Hair follicular keratinocyte (primary cell): ENCODE data around the gene SLC38A9. TPM values are rescaled to one million over a fixed set of nuclear protein-coding genes. Genes with fewer than 3 reads are reported as not detected.

Experiments used
- total RNA-seq: library from RNA; depleted of rRNA; stranded (reverse); fragments of >200 nt; gene quantifications from 2 replicates; pipeline ENCODE4 v1.2.3, GENCODE V29; 2015

The SLC38A9 gene
- 13.8 and 17.0 TPM in 2 replicates for total RNA-seq

DNA sequence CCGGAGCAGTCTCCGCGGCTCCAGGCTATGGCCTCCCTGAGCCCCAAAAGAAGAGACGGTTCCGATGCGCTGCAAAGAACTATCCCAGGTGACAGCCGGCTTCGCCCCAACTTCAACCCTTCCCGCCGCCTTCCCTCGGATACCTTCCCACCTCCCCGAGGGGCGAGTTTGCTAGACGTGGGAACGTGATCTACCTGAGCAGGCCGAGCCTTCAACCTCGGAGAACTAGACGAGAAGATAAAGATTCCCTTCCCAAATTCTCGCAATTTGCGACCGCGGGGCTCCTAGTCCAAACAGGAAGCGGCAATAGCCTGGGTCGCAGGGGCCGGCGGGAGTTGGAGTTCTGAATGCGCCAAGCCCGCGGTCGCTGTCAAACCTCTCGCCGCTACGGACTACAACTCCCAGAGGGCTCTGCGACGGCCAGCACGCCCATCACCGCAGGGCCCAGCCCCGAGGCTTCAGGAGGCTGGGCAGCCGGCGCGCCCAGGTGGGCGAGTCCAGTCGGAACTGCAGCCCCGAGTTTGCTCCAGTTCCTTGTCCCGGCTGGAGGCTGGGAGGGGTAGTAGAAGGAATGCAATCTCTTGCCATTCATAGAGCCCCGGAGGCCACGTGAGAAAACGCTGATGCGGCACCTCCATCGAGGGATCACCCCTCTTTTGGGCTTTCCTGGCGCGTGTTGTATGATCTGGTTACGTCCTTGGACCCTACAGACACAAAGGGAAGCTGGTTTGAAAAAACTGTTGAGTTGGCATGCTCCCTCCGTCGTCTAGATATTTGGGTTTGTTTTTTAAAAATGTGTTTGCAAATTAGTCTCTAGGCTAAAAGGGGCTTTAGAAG lies at the start of gene SLC38A9:
SLC38A9 (minus strand) TSS at position 302 of the 837 bp plus-strand sequence. CDS start 14,366 bp downstream, outside the sequence.

DNA sequence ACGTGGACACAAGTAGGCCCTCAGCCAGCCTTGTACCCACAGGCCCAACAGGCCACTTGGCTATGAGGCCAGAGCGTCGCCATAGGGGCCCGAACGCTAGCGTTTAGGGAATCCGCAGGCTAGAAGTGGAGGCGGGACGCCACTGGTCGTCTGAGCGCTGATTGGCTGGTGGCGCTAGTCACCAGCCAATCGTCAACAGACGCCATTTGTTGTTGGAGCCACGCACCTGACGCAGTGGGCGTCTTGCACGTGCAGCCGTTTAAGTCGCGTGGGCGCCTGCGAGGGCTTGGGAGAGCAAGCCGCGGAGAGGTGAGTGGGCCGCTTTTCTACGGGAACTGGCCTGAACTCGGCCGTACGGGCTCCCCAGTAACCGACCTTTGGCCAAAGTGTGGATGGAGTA lies 25.7 kb upstream of the SLC38A9 start, which contains the start of gene DDX4:
DDX4 (plus strand) TSS at position 269 of the 400 bp plus-strand sequence. CDS start 903 bp downstream, outside the sequence.

Other genes starting within 250 kb of the SLC38A9 start
- gene PLPP1, start 177.4 kb downstream of the SLC38A9 start, total RNA-seq = 20.0 and 31.6 TPM in 2 replicates
- gene DDX4, start 25.7 kb upstream of the SLC38A9 start, total RNA-seq = not detected in 2 replicates
- 5.4 and 16.1 TPM in 2 replicates for gene IL31RA, start 139.0 kb upstream of the SLC38A9 start, total RNA-seq